WI38 (cell line): ENCODE data around the gene SOST.

Experiments
- H3K4me3 ChIP-seq: 2 replicates; pipeline ENCODE4 v1.5.1; 2011; ENCODE audit warnings: low read depth, mild to moderate bottlenecking, control low read depth, low read length
- TF ChIP-seq, protein P1 (sequence below): IDR thresholded peaks from 2 replicates; pipeline ENCODE4 v1.5.1; 2012; ENCODE audit warnings: low read depth, mild to moderate bottlenecking, control low read depth, low read length

The SOST gene

GRCh38 chr17:43718544-43718943, 40.0 kb downstream of the SOST start:
- no peak overlapping the region for H3K4me3 ChIP-seq
- TF ChIP-seq, protein P1, sequence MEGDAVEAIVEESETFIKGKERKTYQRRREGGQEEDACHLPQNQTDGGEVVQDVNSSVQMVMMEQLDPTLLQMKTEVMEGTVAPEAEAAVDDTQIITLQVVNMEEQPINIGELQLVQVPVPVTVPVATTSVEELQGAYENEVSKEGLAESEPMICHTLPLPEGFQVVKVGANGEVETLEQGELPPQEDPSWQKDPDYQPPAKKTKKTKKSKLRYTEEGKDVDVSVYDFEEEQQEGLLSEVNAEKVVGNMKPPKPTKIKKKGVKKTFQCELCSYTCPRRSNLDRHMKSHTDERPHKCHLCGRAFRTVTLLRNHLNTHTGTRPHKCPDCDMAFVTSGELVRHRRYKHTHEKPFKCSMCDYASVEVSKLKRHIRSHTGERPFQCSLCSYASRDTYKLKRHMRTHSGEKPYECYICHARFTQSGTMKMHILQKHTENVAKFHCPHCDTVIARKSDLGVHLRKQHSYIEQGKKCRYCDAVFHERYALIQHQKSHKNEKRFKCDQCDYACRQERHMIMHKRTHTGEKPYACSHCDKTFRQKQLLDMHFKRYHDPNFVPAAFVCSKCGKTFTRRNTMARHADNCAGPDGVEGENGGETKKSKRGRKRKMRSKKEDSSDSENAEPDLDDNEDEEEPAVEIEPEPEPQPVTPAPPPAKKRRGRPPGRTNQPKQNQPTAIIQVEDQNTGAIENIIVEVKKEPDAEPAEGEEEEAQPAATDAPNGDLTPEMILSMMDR, result no peak

DNA sequence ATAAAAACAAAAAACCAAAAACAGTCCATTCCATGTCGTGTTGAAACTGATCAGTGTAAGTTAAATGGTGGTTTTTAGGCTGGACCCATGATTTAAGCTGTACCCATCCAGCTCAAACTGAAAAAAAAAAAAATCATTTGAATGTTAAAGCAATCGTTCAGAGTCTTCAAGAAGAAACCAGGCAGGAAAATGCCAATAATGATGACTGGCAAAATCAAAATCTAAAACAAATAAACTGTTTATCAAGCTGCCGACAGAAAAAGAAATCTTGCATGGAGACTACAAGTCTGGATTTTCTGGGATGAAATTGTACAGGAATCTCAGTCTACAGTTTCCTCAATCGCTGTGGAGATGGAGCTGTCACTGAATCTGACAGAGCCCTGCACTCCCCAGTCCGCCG, 40.7 kb downstream of the SOST start:
- H3K4me3 ChIP-seq, result no peak overlapping the region
- TF ChIP-seq, protein P1, result no peak

DNA sequence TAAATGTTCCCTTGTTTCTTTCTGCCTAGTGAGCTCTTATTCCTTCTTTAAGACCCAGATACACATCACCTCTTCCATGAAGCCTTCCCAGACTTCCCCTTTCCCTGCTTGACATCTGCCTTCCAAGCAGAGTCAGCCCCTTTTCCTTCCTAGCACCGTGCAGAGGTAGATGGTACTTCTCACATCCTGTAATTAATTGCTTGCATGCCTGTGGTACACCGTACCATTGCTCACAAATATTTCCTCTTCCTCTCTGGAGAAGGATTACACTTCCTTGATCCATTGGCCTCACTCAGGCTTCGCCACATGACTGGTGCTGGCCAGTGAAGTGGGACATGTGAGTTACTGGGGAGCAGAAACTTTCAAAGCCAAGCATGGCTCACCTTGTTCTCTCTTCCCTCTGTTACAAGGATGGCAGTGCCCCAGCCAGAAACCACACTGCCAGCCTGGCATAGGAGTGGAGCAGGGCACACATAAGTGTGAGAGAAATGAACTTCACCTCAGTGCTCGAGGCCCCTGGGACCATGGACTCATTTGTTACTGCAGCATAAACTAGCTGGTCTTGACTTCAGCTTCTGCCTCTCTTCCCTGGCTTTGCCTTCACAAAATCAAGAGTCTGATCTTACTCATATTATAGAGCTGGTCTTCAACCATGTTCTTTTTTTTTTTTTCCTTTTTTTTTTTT, 44.0 kb downstream of the SOST start:
- H3K4me3 ChIP-seq, result no peak overlapping the region
- TF ChIP-seq, protein P1, result no peak

DNA sequence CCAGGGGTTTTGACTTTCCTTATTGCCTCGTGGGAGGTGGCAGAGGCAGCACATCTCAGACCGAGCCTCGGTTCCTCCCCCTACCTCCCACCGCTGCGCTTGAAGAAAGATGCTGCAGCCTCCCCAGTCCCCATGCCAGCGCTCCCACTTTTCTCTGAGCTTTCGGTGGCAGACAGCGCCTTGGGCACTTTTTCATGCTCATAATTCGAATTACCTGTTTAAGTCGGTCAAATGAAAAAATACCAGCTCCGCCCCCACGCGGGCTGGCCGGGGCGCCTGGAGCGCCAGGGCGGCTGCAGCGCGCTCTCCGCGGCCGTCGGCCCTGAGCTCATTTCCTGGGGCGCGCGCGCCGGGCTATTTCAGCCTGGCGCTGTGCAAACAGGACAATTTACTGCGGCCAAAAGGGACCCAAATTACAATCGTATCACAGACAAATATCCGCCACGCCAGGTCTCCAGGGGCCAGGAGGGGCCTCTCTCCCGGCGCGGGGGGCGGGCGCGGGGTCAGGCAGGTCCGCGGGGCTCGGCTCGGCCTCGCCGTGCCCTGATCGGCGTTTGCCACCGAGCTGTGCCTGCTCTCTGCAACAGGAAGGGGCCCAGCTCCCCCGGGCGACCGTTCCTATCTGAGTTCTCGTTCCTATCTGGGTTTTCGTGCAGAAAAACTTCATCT, 45.0 kb downstream of the SOST start:
- TF ChIP-seq, protein P1, result no peak
- H3K4me3 ChIP-seq, result peak overlapping the region; percentile 55

GRCh38 chr17:43712397-43712796, 46.2 kb downstream of the SOST start:
- H3K4me3 ChIP-seq, result no peak overlapping the region
- TF ChIP-seq, protein P1, result no peak

DNA sequence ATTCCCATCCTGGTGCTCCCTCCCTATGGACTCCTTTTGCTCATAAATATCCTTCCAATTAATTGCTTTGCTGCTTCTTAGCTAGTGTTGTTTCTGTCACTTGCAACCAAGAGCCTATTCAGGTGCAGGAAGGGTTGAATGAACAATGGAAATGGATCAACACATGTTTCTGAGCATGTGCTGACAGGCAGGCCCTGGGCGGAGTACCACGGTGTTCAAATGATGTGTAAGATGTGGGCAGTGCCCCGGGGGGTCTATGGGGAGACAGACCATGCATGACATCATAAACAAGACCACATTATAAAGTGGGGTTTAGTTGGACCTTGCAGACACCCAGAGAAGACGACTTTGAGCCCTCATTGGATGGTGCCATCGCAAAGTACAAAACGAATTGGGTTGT, 48.5 kb downstream of the SOST start:
- TF ChIP-seq, protein P1, result no peak
- H3K4me3 ChIP-seq, result no peak overlapping the region

- H3K4me3 ChIP-seq, result no peak overlapping the region
- TF ChIP-seq, protein P1, result no peak
These were observed 49.4 kb downstream of the SOST start for GRCh38 chr17:43709210-43709609.
